ENCODE data around the gene SP3.

DNA sequence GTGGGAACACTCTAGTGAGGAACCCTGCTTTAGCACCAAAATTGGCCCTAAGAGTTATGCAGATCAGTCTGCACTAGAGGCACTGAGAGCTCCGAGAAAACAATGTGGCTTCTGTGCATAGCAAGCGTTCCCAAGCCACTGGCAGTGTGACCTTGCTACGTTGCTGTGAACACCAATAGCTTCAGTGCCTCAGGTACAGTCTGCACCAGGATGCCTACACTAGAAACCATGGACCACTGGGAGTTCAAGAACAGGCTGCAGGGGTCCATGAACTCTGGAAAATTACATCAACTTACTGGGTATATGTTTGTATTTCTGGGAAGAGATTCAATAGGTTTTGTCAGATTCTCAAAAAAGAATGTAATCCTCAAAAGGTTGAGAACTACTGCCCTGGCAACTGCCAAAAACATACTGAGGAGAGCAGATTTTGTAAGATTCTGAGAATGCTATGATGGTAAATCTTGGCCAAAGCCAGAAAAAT is 18.3 kb upstream of the SP3 start:
- no peak for TF ChIP-seq EZH2 (IDR thresholded peaks at IDR 0.05; ENCODE audit: borderline replicate concordance, low read depth, low read length, poor library complexity, severe bottlenecking)
- TF ChIP-seq, protein P1, sequence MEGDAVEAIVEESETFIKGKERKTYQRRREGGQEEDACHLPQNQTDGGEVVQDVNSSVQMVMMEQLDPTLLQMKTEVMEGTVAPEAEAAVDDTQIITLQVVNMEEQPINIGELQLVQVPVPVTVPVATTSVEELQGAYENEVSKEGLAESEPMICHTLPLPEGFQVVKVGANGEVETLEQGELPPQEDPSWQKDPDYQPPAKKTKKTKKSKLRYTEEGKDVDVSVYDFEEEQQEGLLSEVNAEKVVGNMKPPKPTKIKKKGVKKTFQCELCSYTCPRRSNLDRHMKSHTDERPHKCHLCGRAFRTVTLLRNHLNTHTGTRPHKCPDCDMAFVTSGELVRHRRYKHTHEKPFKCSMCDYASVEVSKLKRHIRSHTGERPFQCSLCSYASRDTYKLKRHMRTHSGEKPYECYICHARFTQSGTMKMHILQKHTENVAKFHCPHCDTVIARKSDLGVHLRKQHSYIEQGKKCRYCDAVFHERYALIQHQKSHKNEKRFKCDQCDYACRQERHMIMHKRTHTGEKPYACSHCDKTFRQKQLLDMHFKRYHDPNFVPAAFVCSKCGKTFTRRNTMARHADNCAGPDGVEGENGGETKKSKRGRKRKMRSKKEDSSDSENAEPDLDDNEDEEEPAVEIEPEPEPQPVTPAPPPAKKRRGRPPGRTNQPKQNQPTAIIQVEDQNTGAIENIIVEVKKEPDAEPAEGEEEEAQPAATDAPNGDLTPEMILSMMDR (conservative IDR thresholded peaks at IDR 0.05; ENCODE audit: low read depth, low read length), result no peak

Data from A673 (cell line).